ENCODE data around the gene SIGLEC5.

Gene SIGLEC5

DNA sequence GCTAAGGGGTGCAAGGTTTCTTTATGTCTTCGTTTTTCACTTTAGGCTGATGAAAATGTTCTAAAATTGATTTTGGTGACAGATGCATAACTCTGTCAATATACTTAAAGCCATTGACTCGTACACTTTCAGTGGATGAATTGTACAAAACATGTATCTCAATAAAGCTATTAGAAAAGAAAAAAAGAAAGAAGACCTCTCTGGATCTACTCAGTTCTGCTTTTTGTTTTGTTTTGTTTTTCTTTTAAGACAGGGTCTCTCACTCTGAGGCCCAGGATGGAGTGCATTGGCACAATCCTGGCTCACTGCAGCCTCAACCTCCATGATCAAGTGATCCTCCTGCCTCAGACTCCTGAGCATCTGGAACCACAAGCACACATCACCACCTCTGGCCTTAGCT lies 3.5 kb downstream of the SIGLEC5 start:
- H3K9me3 ChIP-seq (replicated peaks; ENCODE audit: low read length), result no peaks in the 10 kb centered on the region
- H3K4me1 ChIP-seq (ENCODE audit: control insufficient read depth, insufficient read depth, low read length), result no peaks in the 10 kb centered on the region
- H3K27me3 ChIP-seq (ENCODE audit: control insufficient read depth, insufficient read depth, low read length), result no peaks in the 10 kb centered on the region
- H3K4me2 ChIP-seq (ENCODE audit: low read length), result no peak overlapping the region
- no peak overlapping the region for H3K4me3 ChIP-seq (ENCODE audit: low read length)
- no peak overlapping the region for H3K9ac ChIP-seq (ENCODE audit: low read depth, low read length)
- H3K36me3 ChIP-seq (ENCODE audit: insufficient read depth, low read length), result no peaks in the 10 kb centered on the region

DNA sequence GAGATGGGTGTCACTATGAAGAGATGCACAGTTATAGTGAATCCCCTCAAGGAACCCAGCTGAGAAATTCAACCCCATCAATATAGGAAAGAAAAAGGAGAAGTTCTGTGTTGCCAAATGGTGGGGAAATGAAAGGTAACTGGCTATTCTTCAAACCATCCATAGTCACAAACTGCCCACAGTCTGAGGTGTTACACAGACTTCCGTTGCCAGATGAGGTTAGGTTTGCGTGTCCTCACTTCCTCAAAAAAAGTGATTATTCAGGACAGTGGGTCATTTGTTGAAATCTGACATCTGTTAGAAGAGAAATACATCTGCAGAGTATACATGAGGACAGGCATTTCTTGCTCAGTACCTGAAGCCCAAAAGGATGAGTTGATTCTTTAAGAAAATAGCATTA lies 9.0 kb downstream of the SIGLEC5 start:
- Histone ChIP-seq H3K27me3 (ENCODE audit: control insufficient read depth, insufficient read depth, low read length) (no peaks in the 10 kb centered on the region), H3K9ac (ENCODE audit: low read depth, low read length) (no peak overlapping the region), H3K9me3 (replicated peaks; ENCODE audit: low read length) (no peaks in the 10 kb centered on the region), H3K4me1 (ENCODE audit: control insufficient read depth, insufficient read depth, low read length) (no peaks in the 10 kb centered on the region), H3K36me3 (ENCODE audit: insufficient read depth, low read length) (no peaks in the 10 kb centered on the region), H3K4me2 (ENCODE audit: low read length) (no peak overlapping the region), H3K4me3 (ENCODE audit: low read length) (no peak overlapping the region)

DNA sequence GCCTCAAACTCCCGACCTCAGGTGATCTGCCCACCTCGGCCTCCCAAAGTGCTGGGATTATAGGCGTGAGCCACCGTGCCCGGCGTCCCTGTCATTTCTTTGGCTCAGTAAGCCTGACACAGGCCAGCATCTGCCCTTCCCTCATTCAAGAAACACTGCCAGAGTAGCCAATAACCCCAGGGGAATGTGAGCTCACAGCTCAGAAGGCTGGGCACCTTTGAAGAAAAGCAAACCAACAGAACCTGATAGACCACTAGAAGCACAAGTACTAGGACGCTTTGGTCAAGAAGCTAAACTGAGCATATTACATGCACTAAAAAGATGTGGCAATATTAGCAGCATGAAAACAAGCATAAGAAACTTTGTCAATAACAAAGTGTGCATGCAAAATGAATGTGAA lies 14.2 kb downstream of the SIGLEC5 start:
- Histone ChIP-seq H3K36me3 (ENCODE audit: insufficient read depth, low read length) (no peaks in the 10 kb centered on the region), H3K4me2 (ENCODE audit: low read length) (no peak overlapping the region), H3K9ac (ENCODE audit: low read depth, low read length) (no peak overlapping the region), H3K4me1 (ENCODE audit: control insufficient read depth, insufficient read depth, low read length) (no peaks in the 10 kb centered on the region), H3K27me3 (ENCODE audit: control insufficient read depth, insufficient read depth, low read length) (no peaks in the 10 kb centered on the region), H3K4me3 (ENCODE audit: low read length) (no peak overlapping the region), H3K9me3 (replicated peaks; ENCODE audit: low read length) (no peaks in the 10 kb centered on the region)

DNA sequence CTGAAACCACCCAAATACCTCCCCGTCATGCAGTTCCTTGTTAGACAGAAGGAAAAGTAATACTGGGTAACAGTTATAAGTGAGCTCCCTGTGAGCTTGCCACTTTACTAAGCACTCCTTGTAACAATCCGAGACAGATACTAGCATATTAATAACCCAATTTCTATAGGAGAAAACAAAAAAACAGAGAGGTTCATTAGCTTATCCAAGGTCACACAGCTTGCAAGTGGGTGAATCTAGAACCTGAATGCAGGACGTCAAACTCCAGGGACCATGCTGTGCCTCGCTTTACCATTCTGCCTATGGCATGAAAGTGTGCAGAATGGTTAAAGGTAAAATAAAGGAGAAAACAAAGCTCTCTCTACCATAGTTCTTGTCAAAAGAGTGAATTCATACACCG lies 15.4 kb downstream of the SIGLEC5 start:
- no peaks in the 10 kb centered on the region for H3K9me3 ChIP-seq (replicated peaks; ENCODE audit: low read length)

DNA sequence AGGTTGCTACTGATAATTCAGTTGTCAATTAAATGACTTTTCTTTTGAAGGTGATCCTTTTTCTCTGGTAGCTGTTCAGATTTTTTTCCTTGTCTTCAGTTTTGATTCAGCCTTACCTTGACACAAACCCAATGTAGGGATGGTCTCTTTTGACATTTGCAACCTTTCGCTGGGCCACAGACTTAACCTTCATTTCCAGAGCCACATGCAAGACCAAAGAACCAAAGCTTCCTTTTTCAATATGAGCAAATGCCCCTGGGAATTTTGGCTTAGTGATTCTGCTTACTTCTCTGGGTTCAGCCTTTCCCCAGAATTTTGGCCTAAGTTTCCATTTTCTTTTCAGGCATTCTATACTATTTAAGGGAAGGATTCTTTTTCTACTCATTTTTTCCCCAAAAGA lies 19.6 kb downstream of the SIGLEC5 start:
- Histone ChIP-seq H3K36me3 (ENCODE audit: insufficient read depth, low read length) (no peaks in the 10 kb centered on the region), H3K4me1 (ENCODE audit: control insufficient read depth, insufficient read depth, low read length) (no peaks in the 10 kb centered on the region), H3K4me3 (ENCODE audit: low read length) (no peak overlapping the region), H3K9ac (ENCODE audit: low read depth, low read length) (no peak overlapping the region), H3K4me2 (ENCODE audit: low read length) (no peak overlapping the region), H3K27me3 (ENCODE audit: control insufficient read depth, insufficient read depth, low read length) (no peaks in the 10 kb centered on the region), H3K9me3 (replicated peaks; ENCODE audit: low read length) (no peaks in the 10 kb centered on the region)

More for the DNA sequence above, 15.4 kb downstream of the SIGLEC5 start:
- Histone ChIP-seq H3K9ac (ENCODE audit: low read depth, low read length) (no peak overlapping the region), H3K4me2 (ENCODE audit: low read length) (no peak overlapping the region), H3K27me3 (ENCODE audit: control insufficient read depth, insufficient read depth, low read length) (no peaks in the 10 kb centered on the region), H3K4me3 (ENCODE audit: low read length) (no peak overlapping the region), H3K36me3 (ENCODE audit: insufficient read depth, low read length) (no peaks in the 10 kb centered on the region), H3K4me1 (ENCODE audit: control insufficient read depth, insufficient read depth, low read length) (no peaks in the 10 kb centered on the region)

DNA sequence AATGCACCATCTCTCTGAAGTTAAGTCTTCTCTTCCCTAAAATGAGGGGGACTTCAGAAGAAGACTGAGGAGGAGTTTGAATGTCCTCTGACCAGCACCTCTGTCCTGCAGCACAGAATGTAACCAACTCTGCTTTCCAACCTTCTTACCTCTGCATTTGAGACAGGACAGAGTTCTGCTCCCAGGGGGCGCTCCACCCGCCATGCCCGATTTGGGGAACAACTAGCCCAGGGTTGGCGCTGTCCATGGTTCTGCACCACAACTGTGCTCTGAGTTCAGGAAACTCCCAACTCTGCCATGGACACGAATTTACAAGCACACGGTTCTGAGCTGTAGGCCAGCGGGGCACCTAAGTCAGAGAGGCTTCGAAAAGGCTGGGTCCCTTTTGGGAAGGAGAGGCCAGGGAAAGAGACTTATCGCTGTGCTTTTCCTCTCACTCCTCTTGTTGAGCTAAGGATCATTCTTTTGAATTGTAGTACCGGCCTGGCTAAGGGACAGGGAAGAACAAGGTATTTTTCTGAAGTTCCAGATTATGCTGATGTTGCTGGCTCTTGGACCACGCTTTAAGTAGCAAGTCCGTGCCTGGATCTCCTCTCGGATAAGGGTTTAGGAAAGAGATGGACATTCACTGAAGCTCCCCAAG lies 22.2 kb downstream of the SIGLEC5 start:
- Histone ChIP-seq H3K4me3 (ENCODE audit: low read length) (no peak overlapping the region), H3K4me1 (ENCODE audit: control insufficient read depth, insufficient read depth, low read length) (no peaks in the 10 kb centered on the region), H3K9me3 (replicated peaks; ENCODE audit: low read length) (no peaks in the 10 kb centered on the region), H3K9ac (ENCODE audit: low read depth, low read length) (no peak overlapping the region), H3K4me2 (ENCODE audit: low read length) (no peak overlapping the region), H3K27me3 (ENCODE audit: control insufficient read depth, insufficient read depth, low read length) (no peaks in the 10 kb centered on the region), H3K36me3 (ENCODE audit: insufficient read depth, low read length) (no peaks in the 10 kb centered on the region)

DNA sequence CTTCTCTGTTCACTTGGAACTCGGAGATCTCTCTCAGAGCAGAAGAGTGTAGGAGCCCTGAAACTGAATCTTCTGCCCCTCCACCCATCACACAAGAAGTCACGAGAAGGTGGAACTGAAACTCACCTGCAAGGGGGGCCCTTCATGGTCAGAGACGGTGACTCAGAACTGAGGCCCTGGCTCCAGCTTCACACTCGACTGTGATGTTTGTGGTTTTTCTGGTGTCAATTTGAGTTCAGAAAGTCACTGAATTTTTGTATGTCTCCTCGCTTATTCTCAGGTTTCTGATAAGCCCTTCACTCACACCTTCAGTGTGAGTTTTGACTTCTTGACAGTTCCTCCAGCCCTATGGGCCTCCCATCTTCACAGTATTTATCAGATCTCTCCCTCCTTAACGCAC lies 23.1 kb downstream of the SIGLEC5 start:
- no peak overlapping the region for H3K4me2 ChIP-seq (ENCODE audit: low read length)
- H3K4me3 ChIP-seq (ENCODE audit: low read length), result no peak overlapping the region
- H3K36me3 ChIP-seq (ENCODE audit: insufficient read depth, low read length), result no peaks in the 10 kb centered on the region
- no peaks in the 10 kb centered on the region for H3K9me3 ChIP-seq (replicated peaks; ENCODE audit: low read length)
- H3K27me3 ChIP-seq (ENCODE audit: control insufficient read depth, insufficient read depth, low read length), result no peaks in the 10 kb centered on the region
- no peaks in the 10 kb centered on the region for H3K4me1 ChIP-seq (ENCODE audit: control insufficient read depth, insufficient read depth, low read length)
- no peak overlapping the region for H3K9ac ChIP-seq (ENCODE audit: low read depth, low read length)

DNA sequence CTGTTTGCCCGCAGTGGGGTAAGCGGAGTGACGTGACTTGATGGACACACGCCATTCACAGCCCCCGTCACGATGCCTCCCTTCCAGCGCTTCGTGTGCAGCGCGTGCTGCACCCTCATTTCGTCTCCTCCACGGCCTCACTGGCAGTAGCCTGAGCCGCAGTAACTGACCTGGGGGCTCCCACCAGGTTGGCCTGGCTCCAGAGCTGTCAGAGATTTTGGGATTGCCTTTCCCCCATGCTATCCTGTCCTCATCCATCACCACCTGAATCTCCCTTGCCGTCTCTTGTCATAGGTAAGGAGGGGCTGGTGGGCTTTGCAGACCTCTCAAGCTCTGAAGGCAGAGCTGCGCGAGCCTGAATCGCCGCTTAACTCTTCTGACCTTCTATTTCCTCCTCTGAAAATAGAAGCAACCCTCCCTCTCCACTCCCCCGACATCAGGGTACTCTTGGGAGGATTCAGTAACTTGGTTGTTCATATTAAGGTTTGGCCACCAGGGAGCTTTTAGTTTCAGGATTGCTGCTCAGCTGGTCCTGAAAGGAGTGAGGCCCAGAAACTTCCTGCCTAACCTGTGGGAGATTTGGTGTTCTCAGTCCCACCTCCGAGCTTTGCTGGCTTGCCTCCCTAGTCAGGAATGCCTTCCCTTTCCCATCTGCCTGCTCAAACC lies 27.9 kb downstream of the SIGLEC5 start:
- no peaks in the 10 kb centered on the region for H3K4me1 ChIP-seq (ENCODE audit: control insufficient read depth, insufficient read depth, low read length)
- H3K4me3 ChIP-seq (ENCODE audit: low read length), result no peak overlapping the region

DNA sequence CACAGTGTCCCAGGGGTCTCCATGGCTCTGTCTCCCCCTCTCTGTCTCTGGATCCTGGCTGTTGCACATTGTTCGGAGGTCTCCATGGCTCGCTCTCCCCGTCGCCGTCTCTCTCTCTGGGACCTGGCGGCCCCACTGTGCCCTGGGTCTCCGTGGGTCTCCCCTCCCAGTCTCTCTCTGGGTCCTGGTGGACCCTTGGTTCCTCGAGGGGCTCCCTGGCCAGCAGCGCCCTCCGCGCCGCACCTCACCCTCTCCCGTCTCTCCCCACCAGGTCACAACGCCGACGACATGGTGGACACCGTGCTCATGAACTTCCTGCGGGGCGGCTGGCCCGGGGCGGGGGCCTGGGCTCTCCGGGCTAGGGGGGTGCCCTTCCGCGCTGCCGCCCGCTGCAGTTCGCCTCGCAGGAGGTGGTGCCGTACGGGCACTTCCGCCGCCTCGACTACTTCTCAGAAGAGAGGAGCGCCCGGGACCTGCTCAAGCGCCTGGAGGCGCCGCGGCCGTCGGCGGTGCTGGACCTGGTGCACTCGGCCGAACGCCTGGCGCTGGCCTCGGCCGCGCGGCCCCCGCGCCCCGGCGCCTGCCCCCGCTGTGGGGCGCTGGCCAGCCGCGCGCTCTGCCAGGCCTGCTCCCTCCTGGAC lies 29.1 kb downstream of the SIGLEC5 start:
- Histone ChIP-seq H3K27me3 (ENCODE audit: control insufficient read depth, insufficient read depth, low read length) (peaks cover 7% of the 10 kb centered on the region), H3K4me1 (ENCODE audit: control insufficient read depth, insufficient read depth, low read length) (no peaks in the 10 kb centered on the region), H3K9me3 (replicated peaks; ENCODE audit: low read length) (no peaks in the 10 kb centered on the region), H3K4me2 (ENCODE audit: low read length) (no peak overlapping the region), H3K36me3 (ENCODE audit: insufficient read depth, low read length) (no peaks in the 10 kb centered on the region), H3K9ac (ENCODE audit: low read depth, low read length) (no peak overlapping the region), H3K4me3 (ENCODE audit: low read length) (no peak overlapping the region)

More for the DNA sequence above, 27.9 kb downstream of the SIGLEC5 start:
- no peaks in the 10 kb centered on the region for H3K9me3 ChIP-seq (replicated peaks; ENCODE audit: low read length)
- H3K36me3 ChIP-seq (ENCODE audit: insufficient read depth, low read length), result no peaks in the 10 kb centered on the region
- H3K4me2 ChIP-seq (ENCODE audit: low read length), result no peak overlapping the region
- H3K9ac ChIP-seq (ENCODE audit: low read depth, low read length), result no peak overlapping the region
- H3K27me3 ChIP-seq (ENCODE audit: control insufficient read depth, insufficient read depth, low read length), result peaks cover 7% of the 10 kb centered on the region

DNA sequence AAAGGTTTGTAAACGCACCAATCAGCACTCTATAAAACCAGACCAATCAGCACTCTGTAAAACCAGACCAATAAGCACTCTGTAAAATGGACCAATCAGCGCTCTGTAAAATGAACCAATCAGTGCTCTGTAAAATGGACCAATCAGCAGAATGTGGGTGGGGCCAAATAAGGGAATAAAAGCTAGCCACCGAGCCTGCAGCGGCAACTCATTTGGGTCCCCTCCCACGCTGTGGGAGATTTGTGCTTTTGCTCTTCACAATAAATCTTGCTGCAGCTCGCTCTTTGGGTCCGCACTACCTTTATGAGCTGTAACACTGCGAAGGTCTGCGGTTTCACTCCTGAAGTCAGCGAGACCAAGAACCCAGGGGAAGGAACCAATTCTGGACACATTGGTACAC lies 31.1 kb downstream of the SIGLEC5 start:
- Histone ChIP-seq H3K4me3 (ENCODE audit: low read length) (no peak overlapping the region), H3K4me2 (ENCODE audit: low read length) (no peak overlapping the region), H3K9me3 (replicated peaks; ENCODE audit: low read length) (no peaks in the 10 kb centered on the region)

DNA sequence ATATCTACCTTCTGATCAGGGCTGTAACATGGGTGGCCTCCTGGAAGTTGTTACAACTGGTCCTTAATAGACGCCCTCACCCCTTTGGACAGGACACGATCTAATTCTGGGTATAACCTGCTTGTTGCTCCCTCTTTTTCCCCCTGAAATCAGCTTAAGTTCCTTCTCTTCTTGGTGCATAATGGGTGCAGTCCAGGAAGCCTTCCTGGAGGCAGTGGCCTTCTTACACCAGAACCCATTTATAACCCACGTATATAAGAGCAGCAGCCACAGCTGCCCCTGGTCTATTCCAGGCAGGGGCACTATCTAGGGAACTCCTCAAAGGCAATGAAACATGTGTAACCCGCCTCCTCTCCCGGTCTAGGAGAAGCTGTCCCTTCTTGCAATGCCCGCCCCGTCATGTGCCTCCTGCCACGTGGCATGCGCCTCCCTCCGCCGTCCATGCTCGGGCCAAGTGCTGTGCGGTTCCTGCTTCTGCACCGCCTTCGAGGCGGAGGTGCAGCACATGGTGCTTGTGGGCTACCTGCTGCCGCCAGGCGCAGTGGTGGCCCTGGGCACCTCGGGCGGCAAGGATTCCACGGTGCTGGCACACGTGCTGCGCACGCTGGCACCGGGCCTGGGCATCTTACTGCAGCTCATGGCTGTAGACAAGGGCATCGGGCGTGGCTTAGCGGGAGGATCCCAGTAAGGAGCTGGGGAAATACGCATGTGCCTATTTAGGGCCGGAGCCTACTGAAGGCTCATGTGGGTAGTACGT lies 31.9 kb downstream of the SIGLEC5 start:
- Histone ChIP-seq H3K27me3 (ENCODE audit: control insufficient read depth, insufficient read depth, low read length) (peaks cover 7% of the 10 kb centered on the region), H3K36me3 (ENCODE audit: insufficient read depth, low read length) (no peaks in the 10 kb centered on the region), H3K4me2 (ENCODE audit: low read length) (no peak overlapping the region), H3K9ac (ENCODE audit: low read depth, low read length) (no peak overlapping the region), H3K4me1 (ENCODE audit: control insufficient read depth, insufficient read depth, low read length) (peaks cover 5% of the 10 kb centered on the region), H3K9me3 (replicated peaks; ENCODE audit: low read length) (no peaks in the 10 kb centered on the region), H3K4me3 (ENCODE audit: low read length) (no peak overlapping the region)

More for the DNA sequence above, 31.1 kb downstream of the SIGLEC5 start:
- H3K36me3 ChIP-seq (ENCODE audit: insufficient read depth, low read length), result no peaks in the 10 kb centered on the region
- H3K4me1 ChIP-seq (ENCODE audit: control insufficient read depth, insufficient read depth, low read length), result peaks cover 5% of the 10 kb centered on the region
- H3K9ac ChIP-seq (ENCODE audit: low read depth, low read length), result no peak overlapping the region
- H3K27me3 ChIP-seq (ENCODE audit: control insufficient read depth, insufficient read depth, low read length), result peaks cover 7% of the 10 kb centered on the region

All from skeletal muscle satellite cell (primary cell).